H1 (cell line): ENCODE results near the gene LRRTM4. TPM values are rescaled to one million over a fixed set of nuclear protein-coding genes. Genes with fewer than 3 reads are reported as not detected.

Experiments
- CTCF ChIA-PET: fragments of 300-600 bp; sonication (Branson Sonifier 250); formaldehyde crosslinking; loops from one replicate; lab custom pipeline; 2021; ENCODE audit not compliant: partially characterized antibody; lab: Charles Lee
- POLR2A ChIA-PET: fragments of 300-600 bp; sonication (Branson Sonifier 250); formaldehyde crosslinking; loops from one replicate; lab custom pipeline; 2021; ENCODE audit warnings: inconsistent platforms; ENCODE audit not compliant: partially characterized antibody; lab: Charles Lee
- DNase-seq, 2 experiments: peaks; one replicate each; pipeline versions ENCODE4 v3.0.0 to v3.0.0-alpha.2; 2010 to 2022; ENCODE audit warnings: low spot score in 2 of 2, low read depth in 1 of 2, mixed read lengths in 1 of 2
- FAIRE-seq: peaks from 2 replicates; lab custom pipeline; 2011; peaks lifted over from hg19 to GRCh38; lab: Jason Lieb, UNC
- H2AFZ ChIP-seq: 2 replicates; pipeline ENCODE4 v1.8.1; 2012; ENCODE audit warnings: low read length, inconsistent platforms
- H2AK5ac ChIP-seq: 2 replicates; pipeline ENCODE4 v1.6.1; 2013; ENCODE audit warnings: low read depth, low read length
- H2BK120ac ChIP-seq: replicated peaks from 2 replicates; pipeline ENCODE3; 2013; ENCODE audit warnings: low read depth, low read length, inconsistent platforms
- H2BK12ac ChIP-seq: 2 replicates; pipeline ENCODE4 v1.6.1; 2013; ENCODE audit warnings: low read depth, low read length
- H2BK15ac ChIP-seq: 2 replicates; pipeline ENCODE4 v1.6.1; 2013; ENCODE audit warnings: low read length
- H2BK20ac ChIP-seq: 2 replicates; pipeline ENCODE4 v1.6.1; 2013; ENCODE audit warnings: low read length
- H2BK5ac ChIP-seq: 2 replicates; pipeline ENCODE4 v1.6.1; 2013; ENCODE audit warnings: low read depth, low read length
- H3K14ac ChIP-seq: 2 replicates; pipeline ENCODE4 v1.6.1; 2013; ENCODE audit warnings: inconsistent platforms; ENCODE audit not compliant: insufficient read length
- H3K18ac ChIP-seq: 2 replicates; pipeline ENCODE4 v1.6.1; 2013; ENCODE audit warnings: low read length; ENCODE audit errors: extremely low read depth
- H3K23ac ChIP-seq: 2 replicates; pipeline ENCODE4 v1.6.1; 2013; ENCODE audit warnings: inconsistent platforms; ENCODE audit not compliant: insufficient read length
- H3K23me2 ChIP-seq: 2 replicates; pipeline ENCODE4 v1.6.1; 2013; ENCODE audit warnings: low read depth, low read length
- H3K27ac ChIP-seq: 2 replicates; pipeline ENCODE4 v1.6.1; 2011; ENCODE audit warnings: low read depth, low read length, inconsistent platforms
- H3K27me3 ChIP-seq, 4 experiments: replicated peaks in 1 of 4; 1 replicate in 1 of 4; 2 replicates in 3 of 4; pipeline versions ENCODE4 v1.6.1 to v1.8.1; 2011 to 2013; ENCODE audit warnings: low read length in 3 of 4, mild to moderate bottlenecking in 3 of 4, inconsistent platforms in 2 of 4, mixed read lengths in 2 of 4, moderate library complexity in 1 of 4; ENCODE audit not compliant: control insufficient read depth in 3 of 4, insufficient read depth in 3 of 4; ENCODE audit errors: extremely low read depth in 1 of 4
- H3K36me3 ChIP-seq, 4 experiments: 2 replicates each; pipeline versions ENCODE4 v1.6.1 to v1.8.1; 2011 to 2013; ENCODE audit warnings: mild to moderate bottlenecking in 4 of 4, low read length in 3 of 4, moderate library complexity in 2 of 4, control low read depth in 1 of 4, inconsistent platforms in 1 of 4; ENCODE audit not compliant: insufficient read depth in 4 of 4, control insufficient read depth in 2 of 4
- H3K4ac ChIP-seq: replicated peaks from 2 replicates; pipeline ENCODE3; 2013; ENCODE audit warnings: low read length, low read depth, mixed read lengths, inconsistent platforms; ENCODE audit not compliant: insufficient read length
- H3K4me1 ChIP-seq, 4 experiments: replicated peaks in 1 of 4; 1 replicate in 1 of 4; 2 replicates in 3 of 4; pipeline versions ENCODE4 v1.6.1 to v1.8.1; 2011 to 2013; ENCODE audit warnings: low read length in 3 of 4, inconsistent platforms in 2 of 4, mixed read lengths in 1 of 4; ENCODE audit not compliant: insufficient read depth in 4 of 4, control insufficient read depth in 3 of 4
- H3K4me2 ChIP-seq, 2 experiments: 2 replicates each; pipeline versions ENCODE4 v1.6.1 to v1.8.1; 2011 to 2013; ENCODE audit warnings: low read depth in 2 of 2, low read length in 2 of 2, control low read depth in 1 of 2, inconsistent platforms in 1 of 2, mild to moderate bottlenecking in 1 of 2; ENCODE audit not compliant: insufficient read depth in 1 of 2
- H3K4me3 ChIP-seq, 4 experiments: fragments of 200-600, 300-600 bp in 1 of 4; sonication (generic), shearing (Covaris generic), sonication (Bioruptor Twin) in 1 of 4; 2 replicates each; pipeline versions ENCODE4 v1.5.1 to v1.8.1; 2011 to 2016; ENCODE audit warnings: low read length in 4 of 4, low read depth in 3 of 4, control low read depth in 2 of 4, inconsistent platforms in 2 of 4, mild to moderate bottlenecking in 2 of 4, mixed read lengths in 1 of 4, moderate library complexity in 1 of 4; ENCODE audit not compliant: insufficient read depth in 2 of 4; ENCODE audit errors: extremely low read depth in 1 of 4
- H3K56ac ChIP-seq: replicated peaks from 2 replicates; pipeline ENCODE3; 2013; ENCODE audit warnings: low read depth, mild to moderate bottlenecking, mixed read lengths, low read length, inconsistent platforms; ENCODE audit not compliant: insufficient read length
- H3K79me1 ChIP-seq: 2 replicates; pipeline ENCODE4 v1.6.1; 2013; ENCODE audit warnings: low read depth, low read length, control low read depth
- H3K79me2 ChIP-seq, 2 experiments: 2 replicates each; pipeline versions ENCODE4 v1.6.1 to v1.8.1; 2012 to 2013; ENCODE audit warnings: low read length in 2 of 2, mild to moderate bottlenecking in 2 of 2, inconsistent platforms in 1 of 2; ENCODE audit not compliant: insufficient read depth in 2 of 2, control insufficient read depth in 1 of 2
- H3K9ac ChIP-seq, 4 experiments: replicated peaks in 1 of 4; 1 replicate in 1 of 4; 2 replicates in 3 of 4; pipeline versions ENCODE4 v1.6.1 to v1.8.1; 2011 to 2013; ENCODE audit warnings: low read depth in 3 of 4, low read length in 3 of 4, control low read depth in 2 of 4, mild to moderate bottlenecking in 2 of 4, moderate library complexity in 2 of 4, inconsistent platforms in 1 of 4; ENCODE audit errors: extremely low read depth in 1 of 4
- H3K9me3 ChIP-seq, 2 experiments: 2 replicates each; pipeline versions ENCODE4 v1.6.1 to v1.8.1; 2012 to 2013; ENCODE audit warnings: mild to moderate bottlenecking in 2 of 2, moderate library complexity in 2 of 2, control low read depth in 1 of 2, inconsistent platforms in 1 of 2, low read depth in 1 of 2, low read length in 1 of 2, mixed read lengths in 1 of 2; ENCODE audit not compliant: insufficient read depth in 2 of 2
- H4K20me1 ChIP-seq, 2 experiments: replicated peaks in 1 of 2; 2 replicates each; pipeline versions ENCODE3 to v1.8.1; 2011 to 2013; ENCODE audit warnings: inconsistent platforms in 2 of 2, low read length in 2 of 2, mild to moderate bottlenecking in 1 of 2; ENCODE audit not compliant: insufficient read depth in 2 of 2, control insufficient read depth in 1 of 2
- H4K5ac ChIP-seq: 2 replicates; pipeline ENCODE4 v1.6.1; 2013; ENCODE audit warnings: low read length, low read depth, mixed read lengths, inconsistent platforms; ENCODE audit not compliant: insufficient read length
- H4K8ac ChIP-seq: 2 replicates; pipeline ENCODE4 v1.8.0; 2013; ENCODE audit warnings: mild to moderate bottlenecking, moderate library complexity, low read length, inconsistent platforms; ENCODE audit not compliant: insufficient read depth; ENCODE audit errors: extremely low read depth
- H4K91ac ChIP-seq: replicated peaks from 2 replicates; pipeline ENCODE3; 2013; ENCODE audit warnings: low read length, mixed read lengths, inconsistent platforms; ENCODE audit not compliant: insufficient read length
- ATF2 ChIP-seq: IDR thresholded peaks from 2 replicates; pipeline ENCODE4 v1.6.1; 2012; ENCODE audit warnings: low read length, inconsistent platforms
- HDAC6 ChIP-seq: IDR thresholded peaks from one replicate; pipeline ENCODE4 v1.7.1; 2012; ENCODE audit warnings: low read depth, mild to moderate bottlenecking, inconsistent platforms, low read length, moderate library complexity
- NANOG ChIP-seq: IDR thresholded peaks from 2 replicates; pipeline ENCODE4 v1.6.1; 2011; ENCODE audit warnings: low read length, low read depth, mild to moderate bottlenecking, inconsistent platforms; ENCODE audit not compliant: insufficient read depth, poor library complexity, severe bottlenecking
- RFX5 ChIP-seq: IDR thresholded peaks from 2 replicates; pipeline ENCODE4 v1.6.1; 2011; ENCODE audit warnings: low read depth, low read length, improper control_type of control experiment, borderline replicate concordance
- SIN3A ChIP-seq, 2 experiments: IDR thresholded peaks in 1 of 2; conservative IDR thresholded peaks in 1 of 2; 2 replicates each; pipeline ENCODE4 v1.6.1; 2011 to 2012; ENCODE audit warnings: low read length in 2 of 2, improper control_type of control experiment in 1 of 2, low read depth in 1 of 2, mild to moderate bottlenecking in 1 of 2
- WGBS, 2 experiments: shearing (Covaris generic) in 1 of 2; methylation state at CpG; one replicate each; pipeline versions ENCODE4 v1.1.6 to v1.1.7; 2013 to 2015; ENCODE audit warnings: low lambda C conversion rate in 2 of 2, mixed read lengths in 2 of 2, inconsistent platforms in 1 of 2, low coverage in 1 of 2, missing lambda C conversion rate in 1 of 2; ENCODE audit not compliant: insufficient replicate concordance in 2 of 2, insufficient coverage in 1 of 2, insufficient read length in 1 of 2; ENCODE audit errors: extremely low coverage in 1 of 2, missing lambda C conversion rate in 1 of 2; 5-methylcytosine and 5-hydroxymethylcytosine counted together
- polyA plus RNA-seq, 7 experiments: library from polyadenylated mRNA; depleted of rRNA in 3 of 7; stranded (reverse) in 5 of 7; unstranded in 2 of 7; fragments of >200 nt in 5 of 7; fragments of 200-250 nt in 2 of 7; gene quantifications; 1 replicate in 5 of 7; 2 replicates in 1 of 7; 4 replicates in 1 of 7; pipeline versions ENCODE4 v1.2.1 to v1.2.3, GENCODE V29; 2011 to 2013; ENCODE audit warnings: missing spikeins in 2 of 7, mixed read lengths in 2 of 7
- total RNA-seq: library from RNA; stranded (reverse); fragmentation: NEBNext Ultra II Directional; extraction: Animal tissue kit (Norgen Biotek cat#: 25700); gene quantifications from 2 replicates; pipeline ENCODE4 v1.2.1, GENCODE V29; 2021

Gene LRRTM4
- total and polyA plus RNA-seq, 2 of the 8 experiments (the other 6 are each of a cell fraction or from before 2014, with no cell fraction given): 3.6 to 9.5 TPM

GRCh38 chr2:77268626-77269025 lies 253.6 kb downstream of the LRRTM4 start:
- Histone ChIP-seq H2BK5ac (no peak overlapping the region), H3K4ac (no peak overlapping the region), H2BK20ac (no peak overlapping the region), H3K18ac (no peak overlapping the region), H3K56ac (no peak overlapping the region), H4K5ac (no peak overlapping the region), H2BK15ac (no peak overlapping the region), H3K79me1 (no peaks in the 10 kb centered on the region), H3K23ac (no peak overlapping the region), H3K9ac (no peak overlapping the region), H2AK5ac (no peak overlapping the region), H4K91ac (no peak overlapping the region), H3K4me3 (no peak overlapping the region), H3K27ac (no peak overlapping the region), H2BK120ac (no peak overlapping the region), H2BK12ac (no peak overlapping the region), H2AFZ (no peak overlapping the region), H4K8ac (no peak overlapping the region; the same call in 1 of the 2 replicates), H3K9me3 (no peaks in the 10 kb centered on the region), H3K4me2 (no peak overlapping the region), H3K4me1 (no peaks in the 10 kb centered on the region), H3K23me2 (no peaks in the 10 kb centered on the region), H3K79me2 (no peaks in the 10 kb centered on the region), H3K27me3 (no peaks in the 10 kb centered on the region), H3K14ac (no peak overlapping the region), H3K36me3 (no peaks in the 10 kb centered on the region), H4K20me1 (no peaks in the 10 kb centered on the region)
- TF ChIP-seq ATF2 (no peak), NANOG (no peak), HDAC6 (no peak), RFX5 (no peak), SIN3A (conservative IDR thresholded peaks at IDR 0.05 in 1 of 2, IDR thresholded peaks at IDR 0.05 in 1 of 2; ENCODE audit: low read depth in 1 of 2, low read length in 2 of 2) (no peak)
- POLR2A ChIA-PET: no interaction called here
- CTCF ChIA-PET: interaction anchor here (0.5 kb wide), 1 partner anchor 309 kb away, joined by 3 read pairs; no protein-coding TSS in a partner anchor
- FAIRE-seq: no peak
- DNase-seq: no peak
- WGBS, 2 experiments: 92% methylated on average over 3 of the region's 3 CpGs; no CpG with 5 or more reads in 1 of the 2 experiments
